Keratinocyte (primary cell): ENCODE measurements around the gene VIPR1. TPM values are rescaled to one million over a fixed set of nuclear protein-coding genes. Genes with fewer than 3 reads are reported as not detected.

Source experiments
- DNase-seq: peaks from one replicate; pipeline ENCODE4 v3.0.0-alpha.2; 2011; ENCODE audit warnings: low read depth, missing footprints, low spot score
- FAIRE-seq: peaks from 2 replicates; lab custom pipeline; 2011; peaks lifted over from hg19 to GRCh38; lab: Jason Lieb, UNC
- H2AFZ ChIP-seq: 2 replicates; pipeline ENCODE4 v1.6.0; 2012; ENCODE audit warnings: low read length, control low read depth, inconsistent platforms; ENCODE audit not compliant: control insufficient read depth
- H3K27ac ChIP-seq: 2 replicates; pipeline ENCODE4 v1.5.1; 2011; ENCODE audit warnings: low read length; ENCODE audit not compliant: control insufficient read depth, insufficient read depth
- H3K27me3 ChIP-seq: 3 replicates; pipeline ENCODE4 v1.6.0; 2011; ENCODE audit warnings: low read length; ENCODE audit not compliant: control insufficient read depth, insufficient read depth; ENCODE audit errors: extremely low read depth
- H3K36me3 ChIP-seq, 2 experiments: 2 replicates in 1 of 2; 3 replicates in 1 of 2; pipeline ENCODE4 v1.5.1; 2011; ENCODE audit warnings: low read length in 2 of 2, mild to moderate bottlenecking in 1 of 2; ENCODE audit not compliant: control insufficient read depth in 2 of 2, insufficient read depth in 2 of 2; ENCODE audit errors: extremely low read depth in 1 of 2
- H3K4me1 ChIP-seq: 3 replicates; pipeline ENCODE4 v1.5.1; 2011; ENCODE audit warnings: low read length; ENCODE audit not compliant: control insufficient read depth, insufficient read depth; ENCODE audit errors: extremely low read depth
- H3K4me2 ChIP-seq: 3 replicates; pipeline ENCODE4 v1.6.0; 2011; ENCODE audit warnings: low read depth, low read length; ENCODE audit not compliant: control insufficient read depth, insufficient read depth; ENCODE audit errors: extremely low read depth
- H3K4me3 ChIP-seq, 3 experiments: fragments of 200-600 bp in 1 of 3; sonication (generic) in 1 of 3; 2 replicates in 2 of 3; 3 replicates in 1 of 3; pipeline ENCODE4 v1.5.1; 2011 to 2016; ENCODE audit warnings: low read length in 3 of 3, mild to moderate bottlenecking in 3 of 3, control low read depth in 2 of 3, inconsistent platforms in 1 of 3, low read depth in 1 of 3, mixed read lengths in 1 of 3, mixed run types in 1 of 3, moderate library complexity in 1 of 3; ENCODE audit not compliant: control insufficient read depth in 2 of 3, insufficient read depth in 2 of 3; ENCODE audit errors: extremely low read depth in 1 of 3
- H3K79me2 ChIP-seq: 2 replicates; pipeline ENCODE4 v1.6.0; 2012; ENCODE audit warnings: low read length; ENCODE audit not compliant: control insufficient read depth, insufficient read depth
- H3K9ac ChIP-seq: 3 replicates; pipeline ENCODE4 v1.6.0; 2011; ENCODE audit warnings: low read length; ENCODE audit not compliant: control insufficient read depth, insufficient read depth; ENCODE audit errors: extremely low read depth
- H3K9me1 ChIP-seq: 3 replicates; pipeline ENCODE4 v1.6.0; 2011; ENCODE audit warnings: low read length; ENCODE audit not compliant: control insufficient read depth, insufficient read depth; ENCODE audit errors: extremely low read depth
- H3K9me3 ChIP-seq: 2 replicates; pipeline ENCODE4 v1.5.1; 2012; ENCODE audit warnings: low read depth, low read length; ENCODE audit not compliant: control insufficient read depth
- H4K20me1 ChIP-seq: 3 replicates; pipeline ENCODE4 v1.6.0; 2011; ENCODE audit warnings: low read length; ENCODE audit not compliant: control insufficient read depth, insufficient read depth; ENCODE audit errors: extremely low read depth
- EZH2 ChIP-seq: IDR thresholded peaks from one replicate; pipeline ENCODE4 v1.6.1; 2012; ENCODE audit warnings: inconsistent platforms, mild to moderate bottlenecking, low read length, moderate library complexity
- dilution Hi-C: fragments of 300-500 bp; cut with MboI; formaldehyde crosslinking; loops from one replicate; pipeline ENCODE4 v1.7.0; 2020; ENCODE audit warnings: low sequenced_read_pairs; ENCODE audit not compliant: extremely low pct_ligation_motif_present
- polyA plus RNA-seq, 5 experiments: library from polyadenylated mRNA; depleted of rRNA in 3 of 5; stranded (reverse) in 3 of 5; stranded (forward) in 1 of 5; unstranded in 1 of 5; fragments of >200 nt; gene quantifications; 1 replicate in 1 of 5; 2 replicates in 3 of 5; 3 replicates in 1 of 5; pipeline versions ENCODE4 v1.2.1 to v1.2.3, GENCODE V29; 2011 to 2012; ENCODE audit warnings: missing spikeins in 2 of 5, low read depth in 1 of 5, low replicate concordance in 1 of 5
- TF ChIP-seq, protein P1 (sequence below), 3 experiments: IDR thresholded peaks in 1 of 3; conservative IDR thresholded peaks in 1 of 3; optimal IDR thresholded peaks in 1 of 3; 2 replicates in 2 of 3; 3 replicates in 1 of 3; pipeline versions ENCODE3 to v1.5.1; 2011; ENCODE audit warnings: low read length in 3 of 3, mild to moderate bottlenecking in 3 of 3, moderate library complexity in 2 of 3, control low read depth in 1 of 3, inconsistent platforms in 1 of 3; ENCODE audit not compliant: insufficient read depth in 2 of 3; ENCODE audit errors: extremely low read depth in 1 of 3

Gene VIPR1
- polyA plus RNA-seq, 1 donor (not counting 4 experiments of a cell fraction or from before 2014, with no cell fraction given) = 4.5 TPM

DNA sequence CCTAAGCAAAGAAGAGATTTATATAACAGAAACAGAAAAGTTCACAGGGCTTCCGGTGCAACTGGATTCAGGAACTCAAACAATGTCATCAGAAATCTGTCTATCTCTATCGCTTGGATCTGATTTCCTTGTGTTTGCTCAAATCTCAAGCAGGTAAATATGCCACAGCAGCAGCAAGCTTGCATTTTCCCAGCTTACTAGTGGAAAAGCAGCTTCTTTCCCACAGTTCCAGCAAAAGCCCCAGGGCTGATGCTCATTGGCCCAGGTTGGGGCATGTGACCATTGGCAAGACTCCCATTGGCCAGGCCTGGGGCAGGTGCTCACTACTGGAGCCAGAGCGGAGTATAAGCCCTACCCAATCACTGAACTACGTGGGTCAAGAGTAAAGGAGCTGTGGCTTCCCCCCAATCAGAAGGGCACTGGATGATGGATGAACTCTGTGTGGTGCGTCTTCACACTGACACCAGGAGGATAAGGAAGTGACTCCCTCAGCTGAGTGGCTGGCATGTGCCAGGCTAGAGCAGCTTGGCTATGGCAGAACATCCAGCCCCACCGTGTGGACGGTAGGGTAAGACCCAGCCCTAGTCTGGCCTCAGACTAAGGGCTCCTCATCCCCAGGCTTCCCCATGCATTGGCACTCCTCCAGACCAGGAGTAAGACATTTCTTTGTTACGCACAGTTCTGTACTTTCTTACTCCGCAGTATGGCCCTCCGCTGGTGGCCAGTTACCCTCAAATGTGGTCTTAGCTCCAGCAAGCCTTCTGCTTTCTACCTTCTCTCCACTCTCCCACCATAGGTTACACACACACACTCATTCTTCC is 13.1 kb upstream of the VIPR1 start:
- dilution Hi-C loops = no loop called here
- no peak for TF ChIP-seq EZH2
- TF ChIP-seq, protein P1, sequence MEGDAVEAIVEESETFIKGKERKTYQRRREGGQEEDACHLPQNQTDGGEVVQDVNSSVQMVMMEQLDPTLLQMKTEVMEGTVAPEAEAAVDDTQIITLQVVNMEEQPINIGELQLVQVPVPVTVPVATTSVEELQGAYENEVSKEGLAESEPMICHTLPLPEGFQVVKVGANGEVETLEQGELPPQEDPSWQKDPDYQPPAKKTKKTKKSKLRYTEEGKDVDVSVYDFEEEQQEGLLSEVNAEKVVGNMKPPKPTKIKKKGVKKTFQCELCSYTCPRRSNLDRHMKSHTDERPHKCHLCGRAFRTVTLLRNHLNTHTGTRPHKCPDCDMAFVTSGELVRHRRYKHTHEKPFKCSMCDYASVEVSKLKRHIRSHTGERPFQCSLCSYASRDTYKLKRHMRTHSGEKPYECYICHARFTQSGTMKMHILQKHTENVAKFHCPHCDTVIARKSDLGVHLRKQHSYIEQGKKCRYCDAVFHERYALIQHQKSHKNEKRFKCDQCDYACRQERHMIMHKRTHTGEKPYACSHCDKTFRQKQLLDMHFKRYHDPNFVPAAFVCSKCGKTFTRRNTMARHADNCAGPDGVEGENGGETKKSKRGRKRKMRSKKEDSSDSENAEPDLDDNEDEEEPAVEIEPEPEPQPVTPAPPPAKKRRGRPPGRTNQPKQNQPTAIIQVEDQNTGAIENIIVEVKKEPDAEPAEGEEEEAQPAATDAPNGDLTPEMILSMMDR (optimal IDR thresholded peaks at IDR 0.05 in 1 of 3, IDR thresholded peaks at IDR 0.05 in 1 of 3, conservative IDR thresholded peaks at IDR 0.05 in 1 of 3; ENCODE audit: extremely low read depth in 1 of 3, insufficient read depth in 2 of 3, low read length in 3 of 3) = peak in 1 of 3 experiments; percentile 11
- peak overlapping the region; percentile 80 for H3K4me2 ChIP-seq

DNA sequence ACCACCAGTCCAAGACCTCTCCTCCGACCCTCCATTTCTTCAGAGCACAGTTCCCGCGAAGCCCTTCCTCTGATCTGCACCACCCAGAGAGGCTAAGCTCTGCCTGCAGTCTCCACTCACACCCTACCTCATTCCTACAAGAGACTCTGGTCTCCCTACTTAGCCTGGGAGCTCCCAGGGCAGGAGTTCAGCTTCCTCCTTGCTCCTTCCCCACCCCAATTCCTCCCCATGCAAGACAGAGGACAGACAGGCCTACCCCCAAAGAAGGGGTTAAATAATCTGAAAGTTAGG is 12.6 kb upstream of the VIPR1 start:
- Histone ChIP-seq H3K9me1 (no peaks in the 10 kb centered on the region), H3K4me2 (peak overlapping the region; percentile 80), H3K4me1 (peaks cover 20% of the 10 kb centered on the region), H3K9ac (peak overlapping the region; percentile 22), H2AFZ (peak overlapping the region; percentile 53), H3K79me2 (no peaks in the 10 kb centered on the region), H3K27ac (peak overlapping the region; percentile 15), H4K20me1 (no peaks in the 10 kb centered on the region), H3K36me3 (no peaks in the 10 kb centered on the region), H3K27me3 (no peaks in the 10 kb centered on the region), H3K4me3 (no peak overlapping the region), H3K9me3 (no peaks in the 10 kb centered on the region)
- FAIRE-seq = peak; percentile 52
- no peak for TF ChIP-seq EZH2
- TF ChIP-seq, protein P1 (optimal IDR thresholded peaks at IDR 0.05 in 1 of 3, IDR thresholded peaks at IDR 0.05 in 1 of 3, conservative IDR thresholded peaks at IDR 0.05 in 1 of 3; ENCODE audit: extremely low read depth in 1 of 3, insufficient read depth in 2 of 3, low read length in 3 of 3) = no peak
- DNase-seq = no peak
- dilution Hi-C loops = no loop called here

More for the DNA sequence above, 13.1 kb upstream of the VIPR1 start:
- no peak for FAIRE-seq
- Histone ChIP-seq H3K9me3 (no peaks in the 10 kb centered on the region), H3K9me1 (no peaks in the 10 kb centered on the region), H3K9ac (no peak overlapping the region), H4K20me1 (no peaks in the 10 kb centered on the region), H3K4me1 (peaks cover 20% of the 10 kb centered on the region), H3K27me3 (no peaks in the 10 kb centered on the region), H3K4me3 (no peak overlapping the region), H3K27ac (peak overlapping the region; percentile 15), H3K36me3 (no peaks in the 10 kb centered on the region), H3K79me2 (no peaks in the 10 kb centered on the region), H2AFZ (no peak overlapping the region)
- no peak for DNase-seq
